Measurements from ENCODE around the gene MCF2L.

Gene MCF2L

DNA sequence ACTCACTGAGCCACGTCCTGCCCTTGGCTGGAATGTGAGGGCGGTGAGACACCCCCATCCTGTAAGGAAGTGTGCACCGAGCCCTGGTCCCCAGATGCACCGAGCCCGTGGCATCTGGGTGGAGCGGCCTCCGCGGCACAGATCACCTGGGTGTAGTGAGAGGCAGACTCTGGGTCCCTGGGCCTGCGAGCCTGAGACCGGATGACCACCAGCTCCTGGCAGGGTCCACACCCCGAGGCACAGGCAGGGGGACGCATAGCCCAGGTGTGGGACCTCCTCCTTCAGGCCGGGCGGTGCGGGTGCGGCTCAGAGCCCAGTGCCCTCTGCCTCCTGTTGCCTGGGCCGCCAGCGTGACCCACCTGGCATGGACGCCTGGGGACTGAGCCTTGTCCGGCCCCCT, 12.4 kb downstream of the MCF2L start:
- no peak for DNase-seq (ENCODE audit: low read depth in 3 of 3)

DNA sequence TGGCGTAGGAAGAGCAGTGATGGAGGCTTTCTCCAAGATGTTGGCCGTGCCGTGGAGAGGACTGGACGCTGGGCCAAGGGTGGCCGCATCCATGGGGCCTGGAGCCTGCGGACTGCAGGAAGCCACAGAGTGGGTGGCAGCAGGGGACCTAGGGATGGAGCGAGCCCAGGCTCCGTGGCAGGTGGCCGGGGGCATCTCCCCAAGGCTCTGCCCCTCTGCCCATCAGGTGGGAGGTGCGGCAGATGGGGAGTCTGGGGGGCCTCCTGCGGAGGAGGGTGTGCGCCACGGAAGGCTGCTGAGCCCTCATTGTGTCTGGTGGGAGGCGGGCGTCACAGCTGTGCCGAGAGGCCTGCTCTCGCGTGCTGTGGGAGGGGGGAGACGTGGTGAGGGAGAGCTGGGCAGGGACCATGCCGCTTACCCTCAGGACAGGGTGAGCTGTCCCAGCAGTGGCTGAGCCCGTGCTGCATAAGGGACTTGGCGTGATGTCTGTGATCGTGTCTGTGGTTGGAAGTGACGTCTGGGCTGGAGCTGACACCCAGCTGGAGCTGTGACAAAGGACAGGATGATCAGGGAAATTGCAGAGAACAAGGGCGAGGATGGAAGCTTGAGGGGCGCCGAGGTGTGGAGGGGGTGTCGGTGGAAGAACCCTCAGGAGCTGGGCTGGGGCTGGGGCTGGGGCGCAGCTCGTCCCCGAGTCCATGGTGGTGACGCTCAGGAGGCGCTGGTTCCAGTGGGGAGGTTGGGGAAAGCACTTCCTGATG, 13.4 kb downstream of the MCF2L start:
- no peak for DNase-seq (ENCODE audit: low read depth in 3 of 3)

DNA sequence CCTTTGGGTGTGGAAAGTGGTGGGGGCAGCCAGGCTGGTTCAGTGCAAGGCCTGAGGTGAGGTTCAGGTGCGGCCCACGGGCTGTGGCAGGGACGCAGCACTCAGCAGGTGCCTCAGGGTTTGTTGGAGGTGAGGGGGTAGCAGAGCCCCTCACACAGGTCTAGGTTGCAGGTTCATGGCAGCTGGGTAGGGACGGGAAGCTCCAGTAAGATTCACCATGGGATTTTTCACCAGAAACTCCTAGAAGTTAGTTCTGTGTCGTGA, 14.0 kb downstream of the MCF2L start:
- DNase-seq (ENCODE audit: low read depth in 3 of 3): no peak

DNA sequence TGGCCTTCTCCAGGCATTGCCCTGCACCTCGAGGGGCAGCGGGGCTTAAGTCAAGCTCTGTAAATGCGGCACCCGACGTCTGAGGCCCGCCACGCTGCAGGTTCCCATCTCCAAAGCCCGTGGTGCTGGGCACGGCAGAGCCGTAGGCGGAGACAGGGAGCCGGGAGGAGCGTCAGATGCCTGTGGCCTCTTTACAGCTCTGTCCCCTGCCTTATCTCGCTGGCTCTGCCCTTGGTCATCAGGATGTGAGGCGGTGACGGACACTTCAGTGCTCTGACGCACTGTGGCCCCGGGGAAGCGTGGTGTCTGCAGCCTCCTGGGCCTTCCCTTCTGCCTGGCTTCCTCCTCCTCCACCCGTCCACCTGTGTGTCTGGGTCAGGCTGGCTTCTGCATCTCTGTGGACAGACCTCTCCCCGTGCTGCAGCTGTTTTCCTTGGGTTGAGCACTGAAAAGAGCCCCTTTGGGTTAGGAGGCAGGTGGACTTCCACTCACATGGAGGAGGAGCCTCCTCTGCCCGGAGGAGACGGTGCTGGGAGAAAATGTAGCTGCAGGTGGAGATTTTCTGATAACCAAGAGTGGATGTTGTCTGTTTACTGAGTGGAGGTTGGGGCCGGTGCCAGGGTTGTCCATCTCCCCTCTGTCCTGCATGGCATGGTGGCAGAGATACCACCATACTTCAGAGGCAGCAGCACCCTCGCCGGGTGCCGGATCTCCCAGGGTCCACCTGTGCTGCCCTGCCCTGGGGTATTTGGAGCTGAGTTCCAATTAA, 14.6 kb downstream of the MCF2L start:
- no peak for DNase-seq (ENCODE audit: low read depth in 3 of 3)

DNA sequence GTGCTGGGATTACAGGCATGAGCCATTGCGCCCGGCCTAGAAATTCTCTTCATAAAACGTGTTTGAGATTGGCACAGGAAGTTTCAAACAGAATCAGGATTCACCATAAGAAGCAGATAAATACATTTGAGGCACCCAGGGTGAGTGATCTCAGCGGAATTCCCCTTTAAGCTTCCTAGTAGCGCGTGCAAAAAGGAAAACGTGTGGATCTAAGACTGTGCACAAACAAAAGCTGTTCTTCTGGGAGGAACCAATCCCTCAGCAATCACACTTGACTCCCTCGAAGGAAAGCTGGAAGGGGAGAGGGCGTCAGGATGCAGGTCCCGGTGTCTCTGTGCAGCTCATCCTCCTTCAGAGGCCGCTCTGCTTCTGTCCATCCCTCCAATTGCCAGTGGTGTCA, 15.5 kb downstream of the MCF2L start:
- no peak for DNase-seq (ENCODE audit: low read depth in 3 of 3)

DNA sequence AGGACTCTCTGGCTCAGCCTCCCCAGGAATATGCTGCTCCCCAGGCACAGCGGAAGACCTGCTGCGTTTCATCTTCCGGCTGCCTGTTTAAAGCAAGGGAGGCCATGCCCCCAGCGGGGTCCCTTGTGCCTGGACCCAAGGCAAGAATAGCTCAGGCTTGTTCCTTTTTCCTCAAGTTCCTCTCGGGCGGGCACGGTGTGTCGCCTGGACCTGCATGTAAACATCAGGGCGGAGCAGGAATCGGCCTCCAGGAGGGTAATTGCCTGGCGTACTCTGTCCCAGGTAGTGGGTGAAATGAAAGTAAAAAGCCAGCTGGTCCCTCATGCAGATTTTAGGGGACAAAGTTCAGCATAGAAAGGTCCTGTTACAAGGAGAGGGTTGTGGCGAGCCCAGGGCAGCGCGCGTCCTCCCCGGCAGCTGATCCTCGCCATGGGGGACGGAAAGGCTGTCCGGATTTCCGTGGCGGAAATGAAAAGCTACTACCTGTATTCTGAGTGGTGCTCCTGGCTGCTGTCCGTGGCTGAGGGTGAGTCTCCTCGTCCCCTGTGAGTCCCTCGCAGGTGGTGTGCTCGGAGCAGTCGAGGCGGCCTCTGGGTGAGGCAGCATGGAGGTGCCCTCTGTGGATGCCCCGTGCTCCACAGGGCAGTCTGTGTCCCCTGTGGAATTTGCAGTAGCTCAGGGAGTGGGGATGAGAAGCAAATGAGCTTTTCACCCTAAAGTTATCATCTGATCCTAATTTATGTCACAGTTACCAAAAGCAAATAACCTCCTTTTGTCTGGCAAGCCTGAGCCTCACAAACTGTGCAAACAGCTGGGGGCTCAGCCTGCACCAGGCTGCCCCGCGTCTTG, 16.2 kb downstream of the MCF2L start:
- no peak for DNase-seq (ENCODE audit: low read depth in 3 of 3)

DNA sequence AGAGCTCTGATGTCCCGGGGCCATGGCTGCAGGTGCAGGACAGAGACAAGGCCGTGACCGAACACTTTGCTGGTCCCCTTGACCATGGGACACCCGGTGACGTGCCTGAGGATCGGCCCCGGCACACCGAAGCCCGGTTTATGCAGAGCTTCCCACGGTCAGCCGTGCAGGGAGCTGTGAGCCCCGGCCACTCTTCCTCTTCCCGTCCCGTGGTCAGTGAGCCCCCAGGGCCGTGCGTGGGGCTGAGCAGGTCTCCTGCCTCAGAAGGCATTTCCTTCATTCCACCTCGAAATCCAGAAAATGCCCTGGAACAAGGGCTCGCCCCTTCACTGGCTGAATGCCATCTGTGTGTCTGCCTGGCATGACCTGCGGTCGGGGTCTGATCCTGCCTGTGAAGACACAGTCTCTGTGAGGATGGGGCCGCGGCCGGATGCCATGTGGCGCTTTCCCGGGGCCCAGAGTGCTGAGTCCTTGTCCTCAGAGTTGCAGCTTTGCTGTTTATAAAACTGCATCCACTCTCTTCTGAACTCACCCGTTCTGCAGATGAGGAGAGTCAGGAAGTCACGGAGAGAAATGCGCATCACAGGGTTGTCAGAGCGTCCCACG, 16.9 kb downstream of the MCF2L start:
- no peak for DNase-seq (ENCODE audit: low read depth in 3 of 3)

DNA sequence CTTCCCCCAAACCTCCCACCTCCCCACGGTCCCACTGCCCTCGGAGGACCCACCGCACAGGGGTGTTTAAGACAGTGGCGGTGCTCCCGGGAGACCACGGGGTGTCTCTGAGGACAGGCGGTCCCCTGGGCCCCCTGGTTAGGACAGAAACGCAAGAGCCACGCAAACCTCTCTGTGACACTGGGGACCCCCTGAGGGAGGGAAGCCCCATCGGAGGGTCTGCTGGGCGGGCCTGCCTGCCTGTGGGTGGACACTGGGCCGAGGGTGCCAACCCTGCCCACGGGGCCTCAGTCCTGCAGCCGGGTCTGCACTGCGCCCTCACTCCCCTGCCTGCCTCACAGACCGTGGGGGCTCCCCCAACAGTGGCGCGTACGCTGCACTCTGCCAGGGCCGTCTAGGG, 17.5 kb downstream of the MCF2L start:
- no peak for DNase-seq (ENCODE audit: low read depth in 3 of 3)

DNA sequence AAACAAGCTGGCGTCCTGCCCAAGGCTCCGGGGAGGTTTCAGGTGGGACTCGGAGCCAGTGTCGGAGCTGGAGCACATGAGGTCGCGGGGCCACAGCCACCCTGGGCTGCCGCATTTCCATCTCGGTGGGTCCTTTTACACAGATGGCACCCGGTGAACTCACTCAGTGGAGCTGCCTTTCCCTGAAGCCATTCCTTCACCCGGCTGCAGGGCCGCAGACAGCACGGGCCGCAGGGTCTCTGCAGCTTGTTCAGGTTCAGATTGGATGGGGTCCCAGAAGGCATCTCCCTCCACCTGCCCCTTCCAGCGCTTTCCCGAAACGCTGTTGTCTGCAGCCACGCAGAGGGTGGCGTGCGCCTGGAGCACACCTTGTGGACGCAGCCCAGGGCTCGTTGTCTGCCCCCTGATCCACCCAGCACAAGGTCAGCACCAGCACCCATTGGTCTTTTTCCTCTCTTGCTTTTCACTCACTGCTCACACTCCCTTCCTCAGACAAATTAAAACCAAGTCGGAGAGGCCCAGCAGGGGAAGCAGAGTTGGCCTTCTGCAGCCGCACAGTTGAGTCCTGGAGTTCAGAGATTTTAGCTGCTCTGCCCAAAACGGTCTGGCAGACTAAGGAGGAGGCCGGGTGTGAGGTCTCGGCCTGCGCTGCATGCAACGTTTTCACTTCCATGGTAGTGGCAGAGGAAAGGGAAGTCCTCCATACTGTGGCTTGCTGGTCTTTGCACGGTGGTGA, 18.1 kb downstream of the MCF2L start:
- DNase-seq (ENCODE audit: low read depth in 3 of 3): no peak

DNA sequence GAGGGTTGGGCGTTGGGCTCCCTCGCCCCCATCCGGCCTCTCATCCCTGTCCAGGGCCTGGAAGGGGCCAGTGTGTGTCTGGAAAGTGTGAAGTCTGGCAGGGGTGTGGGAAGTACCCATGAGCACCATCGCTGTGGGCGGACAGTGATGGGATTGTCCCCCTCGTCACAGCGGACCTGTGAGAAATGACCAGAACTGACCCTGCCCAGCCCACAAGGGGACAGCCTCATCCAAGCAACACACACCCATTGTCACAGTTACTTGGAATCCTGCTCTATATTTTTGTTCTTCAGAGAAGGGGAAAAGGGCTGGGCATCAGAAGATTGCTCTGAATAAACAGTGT, 18.6 kb downstream of the MCF2L start:
- no peak for DNase-seq (ENCODE audit: low read depth in 3 of 3)

DNA sequence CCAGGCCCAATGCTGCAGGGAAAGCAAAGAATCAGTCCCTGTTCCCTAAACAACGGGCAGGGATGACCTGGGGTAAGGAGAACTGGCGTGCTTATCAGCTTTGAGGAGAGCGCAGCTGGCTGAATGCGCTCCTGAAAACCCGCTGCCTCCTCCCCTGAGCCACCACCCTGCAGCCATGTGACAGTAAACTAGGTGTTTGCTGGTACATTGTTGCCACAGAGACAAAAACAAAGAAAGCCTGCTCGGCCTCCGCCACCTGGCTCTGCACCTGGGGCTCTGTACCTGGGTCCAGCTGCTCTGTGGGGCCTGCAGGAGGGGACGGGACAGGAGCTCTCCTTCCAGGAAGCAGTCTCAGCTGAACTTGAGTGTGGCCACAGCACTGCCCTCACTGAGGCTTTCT, 21.8 kb downstream of the MCF2L start:
- DNase-seq (ENCODE audit: low read depth in 3 of 3): no peak

DNA sequence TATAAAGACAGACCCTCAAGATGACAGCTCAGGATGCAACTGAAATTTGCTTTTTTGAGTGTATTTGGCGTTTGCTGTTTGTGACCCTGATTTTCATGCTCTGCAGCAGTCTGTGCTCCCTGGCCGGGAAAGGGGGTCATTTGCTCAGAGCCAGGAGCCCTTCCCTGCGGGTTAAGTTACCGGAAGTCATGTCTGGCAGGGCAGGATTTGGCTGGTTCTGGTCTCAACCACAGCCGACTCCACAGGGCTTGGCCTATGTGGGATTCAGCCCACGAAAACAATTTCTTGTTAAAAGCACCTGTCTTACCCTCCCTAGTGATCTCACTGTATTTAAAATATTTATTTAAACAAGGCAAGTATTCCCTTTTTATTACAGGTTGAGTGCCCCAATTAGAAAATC, 22.6 kb downstream of the MCF2L start:
- no peak for DNase-seq (ENCODE audit: low read depth in 3 of 3)

DNA sequence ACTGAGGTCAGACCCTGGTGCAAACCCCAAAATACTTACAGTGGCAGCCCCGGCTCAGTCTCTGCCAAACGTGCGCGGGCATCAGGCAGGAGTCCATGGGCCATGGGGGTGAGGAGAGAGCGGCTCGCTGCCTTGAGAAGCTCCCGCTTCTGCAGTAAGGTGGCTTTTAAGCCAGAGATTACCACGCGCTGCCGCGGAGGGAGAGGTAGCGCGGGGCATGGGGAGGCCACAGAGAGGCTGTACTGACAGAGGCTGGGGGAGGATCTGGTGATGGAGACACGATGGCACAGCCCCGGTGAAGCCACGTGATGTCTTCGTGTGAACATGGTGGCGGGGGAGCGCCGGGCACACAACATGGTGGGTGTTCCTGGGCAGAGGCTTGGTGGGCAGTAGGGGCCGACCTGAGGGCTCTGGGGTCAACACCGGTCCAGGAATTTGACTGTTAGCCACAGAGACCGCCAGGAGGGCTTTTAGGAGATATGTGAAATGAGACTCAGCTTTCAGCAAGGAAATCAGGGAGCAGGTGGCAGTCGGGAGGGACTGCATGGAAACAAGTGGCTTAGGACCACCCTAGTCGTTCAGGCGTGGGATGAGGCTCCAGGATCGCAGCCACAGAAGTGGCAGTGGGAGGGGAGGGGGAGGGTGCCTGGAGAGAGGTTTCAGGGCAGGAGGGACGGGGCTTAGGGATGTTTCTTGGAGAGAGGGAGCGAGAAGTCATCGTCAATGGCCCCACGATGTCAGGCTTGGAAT, 24.1 kb downstream of the MCF2L start:
- no peak for DNase-seq (ENCODE audit: low read depth in 3 of 3)

DNA sequence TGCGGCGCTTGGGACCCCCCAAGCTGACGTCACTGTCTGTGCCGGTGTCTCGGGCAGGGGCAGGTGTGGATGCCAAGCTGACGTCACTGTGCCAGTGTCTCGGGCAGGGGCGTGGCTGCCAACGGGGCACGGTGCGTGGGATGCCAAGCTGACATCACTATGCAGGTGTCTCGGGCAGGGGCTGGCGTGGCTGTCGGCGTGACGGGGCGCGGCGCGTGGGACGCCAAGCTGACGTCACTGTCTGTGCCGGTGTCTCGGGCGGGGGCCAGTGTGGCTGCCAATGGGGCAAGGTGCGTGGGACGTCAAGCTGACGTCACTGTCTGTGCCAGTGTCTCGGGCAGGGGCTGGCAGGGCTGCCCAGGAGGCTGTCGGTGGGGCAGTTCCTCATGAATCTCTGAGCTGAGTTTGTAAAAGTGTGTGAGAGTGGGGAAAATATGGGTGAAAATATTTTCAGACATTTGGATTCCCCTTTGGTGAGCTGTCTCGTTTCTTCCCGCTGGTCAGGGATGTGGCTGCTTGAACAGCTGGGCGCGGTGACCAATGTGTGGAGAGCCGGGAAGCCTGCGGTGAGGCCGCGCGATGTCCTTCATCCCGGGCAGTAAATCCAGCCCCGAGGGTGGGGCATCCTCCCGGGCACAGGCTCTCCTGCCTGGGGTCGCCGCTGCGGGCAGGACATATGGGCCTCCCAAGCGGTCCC, 25.2 kb downstream of the MCF2L start:
- no peak for DNase-seq (ENCODE audit: low read depth in 3 of 3)

DNA sequence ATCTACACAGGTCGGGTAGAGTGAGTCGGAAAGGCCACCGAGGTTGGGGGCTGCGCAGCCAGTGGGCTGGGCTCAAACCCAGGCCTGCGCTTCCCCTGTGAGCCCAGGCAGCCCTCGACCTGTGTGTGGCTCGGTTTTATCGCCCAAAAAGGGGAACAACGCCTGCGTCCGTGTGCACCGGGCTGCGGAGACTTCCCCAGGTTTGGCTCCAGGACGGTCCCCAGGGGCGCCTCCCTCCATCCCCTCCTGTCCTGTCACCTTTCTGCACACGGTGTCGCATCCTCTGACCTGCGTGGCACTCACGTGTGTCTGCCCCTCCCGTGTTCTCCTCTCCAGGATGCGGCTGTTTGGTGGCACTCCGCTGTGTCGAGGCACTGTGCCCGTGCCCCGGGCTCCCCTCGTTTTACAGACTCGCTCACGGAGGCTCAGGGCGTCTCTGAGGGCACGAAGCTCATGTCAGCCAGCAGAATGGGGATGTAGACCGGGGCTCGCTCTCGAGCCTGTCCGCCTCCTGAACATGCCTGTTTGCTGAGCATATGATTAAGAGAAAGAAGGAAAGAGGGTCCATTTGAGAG, 25.9 kb downstream of the MCF2L start:
- no peak for DNase-seq (ENCODE audit: low read depth in 3 of 3)

DNA sequence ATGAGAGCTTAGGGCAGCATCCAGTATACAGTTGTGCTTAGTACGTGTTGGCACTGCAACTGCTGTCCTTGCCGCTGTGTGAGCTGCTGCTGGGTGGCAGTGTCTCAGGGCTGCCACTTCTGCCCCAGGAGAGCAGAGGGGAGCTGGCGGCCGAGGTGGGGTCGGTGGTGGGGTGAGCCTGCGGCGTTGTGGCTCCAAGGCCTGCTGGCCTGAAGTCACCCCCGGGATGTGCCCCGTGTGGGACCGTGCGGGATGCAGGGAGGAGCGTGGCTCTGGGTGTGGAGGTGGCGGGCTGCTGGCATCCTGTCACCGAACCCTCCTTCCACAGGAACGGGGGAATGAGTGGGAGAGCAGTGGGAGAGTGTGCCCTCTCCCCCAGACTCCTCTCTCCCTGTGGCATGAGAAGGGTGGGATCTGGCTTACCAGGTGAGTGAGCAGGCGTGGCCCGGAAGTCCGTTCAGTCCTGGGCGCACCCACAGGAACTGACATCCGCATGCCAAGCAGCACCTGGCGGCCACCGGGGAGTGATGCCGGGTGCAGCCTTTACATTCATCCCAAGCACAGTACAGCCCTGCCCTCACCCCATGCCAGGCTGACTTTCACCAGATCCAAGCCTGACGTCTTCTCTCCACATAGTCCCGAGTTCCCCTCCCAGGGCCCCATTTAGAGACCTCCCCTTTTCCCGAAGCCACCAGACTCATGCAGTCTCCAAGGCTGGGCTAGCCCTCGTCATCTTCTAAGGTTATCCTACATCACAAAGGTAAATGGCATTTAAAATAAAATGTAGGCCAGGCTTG, 26.6 kb downstream of the MCF2L start:
- no peak for DNase-seq (ENCODE audit: low read depth in 3 of 3)

DNA sequence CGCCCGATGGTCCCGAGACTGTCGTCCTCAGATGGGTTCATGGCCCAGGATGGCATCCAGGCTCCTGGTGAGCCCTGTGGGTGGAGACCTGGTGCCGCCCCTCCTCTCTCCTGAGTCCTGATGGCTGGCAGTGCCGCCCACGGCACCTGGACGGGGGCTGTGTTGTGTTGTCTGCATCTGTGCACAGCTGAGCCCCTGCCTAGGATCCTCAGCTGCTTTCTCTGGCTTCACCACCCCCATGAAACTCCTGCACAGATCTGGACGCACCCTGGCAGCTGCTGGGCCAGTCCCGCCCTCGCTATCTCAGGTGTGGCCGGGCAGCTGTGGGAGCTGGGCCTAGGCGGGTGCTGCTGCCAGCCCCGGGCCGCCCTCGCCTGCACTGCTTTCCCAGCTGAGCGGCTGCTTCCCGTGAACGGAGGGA, 27.7 kb downstream of the MCF2L start:
- no peak for DNase-seq (ENCODE audit: low read depth in 3 of 3)

DNA sequence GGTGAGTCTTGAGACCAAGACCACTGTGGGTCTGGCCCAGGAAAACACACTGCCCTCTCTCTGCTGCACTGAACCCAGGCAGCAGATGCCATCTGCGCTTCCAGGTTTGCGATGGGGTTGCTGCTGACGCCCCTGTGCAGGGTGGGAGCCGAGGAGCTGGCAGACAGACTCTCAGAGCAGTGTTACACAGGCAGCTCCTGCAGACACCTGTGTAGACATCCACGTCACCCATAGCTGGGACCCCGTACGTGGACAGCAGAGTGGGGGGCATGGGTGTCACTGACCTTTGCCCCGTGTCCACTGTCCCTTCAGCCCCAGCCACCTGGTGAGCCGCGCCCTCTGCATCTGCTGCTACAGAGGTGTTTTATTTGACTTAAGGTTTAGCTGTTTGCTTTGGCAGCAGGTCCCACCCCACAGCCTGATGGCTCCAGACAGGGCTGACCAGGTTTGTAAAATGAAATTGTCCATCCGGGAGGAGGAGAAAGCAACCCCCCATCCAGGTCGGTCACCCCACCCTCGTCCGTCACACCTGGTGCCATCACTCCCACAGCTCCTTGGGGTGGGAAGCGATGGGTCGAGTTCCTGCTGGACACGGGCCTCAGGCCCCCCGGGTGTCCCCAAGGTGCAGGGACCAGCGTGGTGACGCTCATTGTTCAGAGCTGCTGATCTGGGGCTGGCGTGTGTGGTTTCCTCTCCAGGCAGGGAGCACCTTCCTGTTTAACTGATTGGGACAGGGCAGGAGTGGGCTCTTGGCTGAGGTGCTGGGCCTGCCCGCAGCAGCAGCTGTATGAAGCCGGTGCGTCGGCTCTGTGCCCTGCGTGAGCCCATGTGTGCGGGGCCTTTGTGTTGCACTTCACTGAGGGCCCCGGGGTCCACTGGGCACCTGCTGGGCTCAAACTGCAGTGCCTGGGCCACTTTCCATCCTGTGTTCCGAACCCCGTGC, 28.4 kb downstream of the MCF2L start:
- DNase-seq (ENCODE audit: low read depth in 3 of 3): no peak
